GM18870 (cell line): Measurements from ENCODE around the gene ERCC1.
"Not testable (repeated sequence)": the region's sequence is repeated elsewhere in the genome, so short reads cannot be mapped to it uniquely, and the experiment has no call there.

ENCODE experiments used
- ATAC-seq: cut with Tn5 transposase; IDR thresholded peaks from one replicate; pipeline ENCODE4 v1.9.1; 2021; ENCODE audit warnings: moderate library complexity; ENCODE audit not compliant: unreplicated experiment

Gene ERCC1

GRCh38 chr19:45431008-45431407, 7.3 kb upstream of the ERCC1 start:
- not testable (repeated sequence) for ATAC-seq

GRCh38 chr19:45429896-45430295, 6.2 kb upstream of the ERCC1 start:
- ATAC-seq: not testable (repeated sequence)

GRCh38 chr19:45428384-45429231, 4.9 kb upstream of the ERCC1 start:
- no peak for ATAC-seq

- no peak for ATAC-seq
These were observed 708 bp upstream of the ERCC1 start for GRCh38 chr19:45424191-45425058.

- no peak for ATAC-seq
These were observed 606 bp downstream of the ERCC1 start for GRCh38 chr19:45423033-45423588.

GRCh38 chr19:45421947-45422498, 1.7 kb downstream of the ERCC1 start:
- ATAC-seq: no peak

GRCh38 chr19:45420871-45421270, 2.8 kb downstream of the ERCC1 start:
- ATAC-seq: no peak

GRCh38 chr19:45420356-45420755, 3.4 kb downstream of the ERCC1 start:
- no peak for ATAC-seq

GRCh38 chr19:45419895-45420294, 3.8 kb downstream of the ERCC1 start:
- ATAC-seq: no peak

GRCh38 chr19:45419396-45419795, 4.3 kb downstream of the ERCC1 start:
- ATAC-seq: no peak

- no peak for ATAC-seq
These were observed 4.9 kb downstream of the ERCC1 start for GRCh38 chr19:45418802-45419201.

- ATAC-seq: no peak
These were observed 6.6 kb downstream of the ERCC1 start for GRCh38 chr19:45417151-45417550.

GRCh38 chr19:45414468-45414867, 9.2 kb downstream of the ERCC1 start:
- no peak for ATAC-seq

GRCh38 chr19:45413497-45413896, 10.2 kb downstream of the ERCC1 start:
- ATAC-seq: no peak

GRCh38 chr19:45410330-45410729, 13.4 kb downstream of the ERCC1 start:
- not testable (repeated sequence) for ATAC-seq

- no peak for ATAC-seq
These were observed 14.2 kb downstream of the ERCC1 start for GRCh38 chr19:45409557-45409920.

- ATAC-seq: no peak
These were observed 14.7 kb downstream of the ERCC1 start for GRCh38 chr19:45408830-45409556.

GRCh38 chr19:45408121-45408520, 15.6 kb downstream of the ERCC1 start:
- no peak for ATAC-seq

- not testable (repeated sequence) for ATAC-seq
These were observed 16.1 kb downstream of the ERCC1 start for GRCh38 chr19:45407585-45407984.

GRCh38 chr19:45407091-45407375, 16.7 kb downstream of the ERCC1 start:
- ATAC-seq: no peak
